ENCODE results near the gene BTBD16. TPM values are rescaled to one million over a fixed set of nuclear protein-coding genes. Genes with fewer than 3 reads are reported as not detected.

BTBD16 gene
- total RNA-seq, 1 donor from 2014 or later = not detected

DNA sequence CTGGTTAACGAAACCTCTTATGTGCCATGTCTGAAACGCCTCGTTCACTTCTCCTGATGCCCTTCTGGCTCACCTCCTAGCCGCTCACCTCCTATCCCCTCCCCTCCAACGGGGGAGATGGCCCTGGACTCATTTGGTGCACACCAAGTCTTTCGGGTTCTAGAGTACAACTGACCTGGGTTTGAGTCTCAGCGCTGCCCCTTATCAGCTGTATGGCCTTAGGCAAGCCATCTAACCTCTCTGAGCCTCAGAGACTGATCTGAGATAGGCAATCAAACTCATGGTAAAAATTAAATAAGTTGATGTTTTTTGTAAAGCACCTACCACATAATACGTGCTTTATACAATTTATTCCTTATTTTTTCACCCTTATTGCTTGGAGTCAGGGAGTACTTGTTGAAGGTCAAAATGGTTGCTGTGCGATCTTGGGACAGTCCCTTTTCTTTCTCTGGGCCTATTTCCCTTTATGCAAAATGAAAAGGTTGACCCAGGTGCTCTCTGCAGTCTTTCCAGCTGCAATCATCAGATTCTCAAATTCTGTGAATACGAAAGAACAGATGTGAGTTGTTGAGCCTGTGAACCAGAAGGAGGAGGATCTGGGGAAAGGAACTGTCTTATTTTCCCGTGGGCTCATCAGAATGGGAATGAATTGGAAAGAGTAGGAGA lies 72.2 kb downstream of the BTBD16 start:
- no peak for DNase-seq (ENCODE audit: low read depth, low spot score)

DNA sequence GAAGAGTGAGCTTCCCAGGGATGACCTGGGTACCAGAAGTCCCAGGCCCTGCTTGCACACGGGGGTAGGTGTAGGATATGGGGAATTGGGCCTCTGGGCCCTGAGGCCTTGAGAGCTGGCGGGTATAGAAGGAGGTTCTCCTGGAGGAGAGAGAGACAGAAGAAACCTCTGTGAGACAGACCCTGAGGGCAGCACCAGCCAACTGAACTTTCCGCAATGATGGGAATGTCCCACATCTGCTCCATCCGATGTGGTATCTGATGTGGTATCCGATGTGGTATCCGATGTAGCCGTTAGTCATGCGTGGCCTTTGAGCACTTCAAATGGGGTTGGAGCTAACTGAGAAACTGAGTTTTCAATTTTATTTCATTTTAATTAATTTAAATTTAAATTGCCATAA lies 72.8 kb downstream of the BTBD16 start:
- DNase-seq (ENCODE audit: low read depth, low spot score) = no peak

DNA sequence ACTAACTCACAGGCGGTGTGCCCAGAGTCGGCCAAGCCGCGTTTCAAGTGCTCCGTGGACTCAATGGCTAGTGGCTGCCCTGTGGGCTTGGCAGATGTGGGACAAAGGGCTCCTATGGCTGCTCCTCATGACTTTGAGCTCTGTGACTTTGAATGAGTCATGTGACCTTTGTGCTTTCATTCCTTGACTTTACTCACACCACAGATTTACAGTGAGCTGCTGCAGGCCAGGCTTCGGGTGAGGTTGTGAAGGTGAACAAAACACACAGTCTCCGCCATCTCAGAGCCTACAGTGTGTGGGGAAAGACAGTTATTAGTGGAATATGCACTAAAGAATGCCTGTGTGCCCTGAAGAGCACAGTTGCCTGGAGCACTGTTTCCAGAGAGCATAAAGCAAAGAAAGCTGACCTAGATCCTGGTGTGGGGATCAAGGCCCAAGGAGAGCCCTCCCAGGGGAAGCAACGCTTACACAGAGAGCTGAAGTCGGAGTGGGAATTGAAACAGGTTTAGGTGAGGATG lies 73.7 kb downstream of the BTBD16 start:
- no peak for DNase-seq (ENCODE audit: low read depth, low spot score)

DNA sequence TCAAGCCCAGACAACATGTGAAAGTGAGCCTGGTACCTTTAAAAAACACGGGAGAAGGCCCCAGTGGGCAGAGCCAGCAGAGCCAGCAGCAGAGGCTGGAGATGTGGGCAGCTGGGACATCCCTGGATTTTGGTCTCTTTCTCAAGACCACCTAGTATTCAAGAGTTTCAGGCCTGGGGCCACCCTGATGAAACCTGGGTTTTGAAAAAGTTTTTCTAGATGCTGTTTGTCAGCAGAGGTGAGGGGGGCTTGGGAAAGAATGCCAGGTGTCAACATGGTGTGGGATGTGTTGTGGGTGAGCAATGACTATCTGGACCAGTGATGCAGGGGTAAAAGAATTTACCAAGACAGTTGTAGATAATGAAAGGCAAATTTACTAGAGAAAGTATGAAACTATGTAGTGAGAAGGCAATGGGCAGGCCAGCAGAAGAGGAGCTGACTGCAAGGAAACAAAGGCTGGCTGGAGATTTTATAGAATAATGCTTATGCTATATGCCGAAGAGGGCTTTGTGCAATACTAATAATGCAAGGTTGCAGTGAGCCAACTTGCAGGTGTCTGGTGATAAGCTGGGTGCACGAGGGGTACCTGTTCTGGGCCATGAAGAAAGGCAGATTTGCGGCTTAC lies 75.3 kb downstream of the BTBD16 start:
- no peak for DNase-seq (ENCODE audit: low read depth, low spot score)

DNA sequence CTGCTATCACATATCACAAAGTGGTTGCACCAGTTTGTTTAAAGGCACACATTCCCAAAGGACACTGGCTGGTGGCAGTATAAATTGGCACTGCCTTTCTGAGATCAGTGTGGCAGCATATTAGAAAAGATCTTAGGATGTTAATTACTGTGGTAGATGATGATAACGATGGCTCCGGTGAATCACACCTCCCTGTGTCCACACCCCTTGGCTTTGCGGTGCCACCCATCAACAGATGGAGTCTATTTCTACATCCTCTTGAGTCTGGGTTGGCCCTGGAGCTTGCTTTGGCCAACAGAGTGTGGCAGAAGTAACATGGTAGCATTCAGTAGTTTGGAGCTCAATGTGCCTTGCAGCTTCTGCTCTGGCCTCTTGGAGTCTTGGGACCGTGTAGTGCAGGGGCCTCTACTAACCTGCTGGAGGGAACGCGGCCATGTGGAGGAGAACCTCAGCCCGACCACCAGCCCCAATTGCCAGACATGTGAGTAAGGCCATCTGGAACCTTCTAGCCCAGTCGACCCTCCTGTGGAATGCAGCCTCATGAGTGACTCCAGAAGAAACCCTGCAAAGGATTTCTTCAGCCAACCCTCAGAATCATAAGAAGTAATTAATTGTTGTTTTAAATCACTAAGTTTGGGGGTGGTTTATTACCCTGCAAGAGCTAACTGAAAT lies 76.2 kb downstream of the BTBD16 start:
- no peak for DNase-seq (ENCODE audit: low read depth, low spot score)

DNA sequence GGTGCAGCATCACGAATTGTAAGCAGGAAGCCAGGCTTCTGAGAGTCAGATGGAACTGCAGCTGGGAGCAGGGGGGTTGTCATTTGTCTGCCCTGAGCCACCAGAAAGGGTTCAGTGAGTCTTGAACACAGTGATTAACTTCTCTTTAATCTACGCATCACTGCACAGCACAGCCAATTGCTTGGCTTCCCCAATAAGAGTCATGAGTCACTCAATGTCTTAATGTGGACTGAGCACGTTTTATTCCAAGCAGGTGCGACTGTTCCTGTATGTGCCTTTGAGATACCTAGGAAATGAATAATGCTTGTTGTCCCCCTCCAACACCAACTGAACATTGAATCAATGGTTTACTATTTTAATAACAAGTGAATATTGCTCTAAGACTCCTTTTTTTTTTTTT lies 77.4 kb downstream of the BTBD16 start:
- DNase-seq (ENCODE audit: low read depth, low spot score) = no peak

DNA sequence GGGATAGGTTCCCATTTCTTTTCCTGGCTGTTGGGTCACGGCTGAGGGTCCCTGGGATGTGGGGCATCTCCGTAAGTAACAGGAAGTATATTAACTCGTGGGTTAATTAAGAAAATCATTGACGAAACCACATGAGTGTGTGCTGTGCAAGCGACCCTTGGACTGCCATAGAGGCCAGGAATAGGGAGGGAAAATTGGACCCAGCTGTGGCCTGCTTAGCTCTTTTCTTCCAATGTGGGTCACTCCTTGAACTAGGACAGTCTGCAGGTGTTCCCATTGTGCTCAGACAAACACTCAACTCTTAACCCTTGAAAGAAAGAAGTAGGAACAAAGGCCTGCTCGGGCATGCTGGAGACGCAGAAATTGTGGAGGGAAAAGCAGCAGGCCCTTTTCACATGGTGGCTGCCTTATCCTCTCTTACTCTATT lies 77.9 kb downstream of the BTBD16 start:
- DNase-seq (ENCODE audit: low read depth, low spot score) = no peak

DNA sequence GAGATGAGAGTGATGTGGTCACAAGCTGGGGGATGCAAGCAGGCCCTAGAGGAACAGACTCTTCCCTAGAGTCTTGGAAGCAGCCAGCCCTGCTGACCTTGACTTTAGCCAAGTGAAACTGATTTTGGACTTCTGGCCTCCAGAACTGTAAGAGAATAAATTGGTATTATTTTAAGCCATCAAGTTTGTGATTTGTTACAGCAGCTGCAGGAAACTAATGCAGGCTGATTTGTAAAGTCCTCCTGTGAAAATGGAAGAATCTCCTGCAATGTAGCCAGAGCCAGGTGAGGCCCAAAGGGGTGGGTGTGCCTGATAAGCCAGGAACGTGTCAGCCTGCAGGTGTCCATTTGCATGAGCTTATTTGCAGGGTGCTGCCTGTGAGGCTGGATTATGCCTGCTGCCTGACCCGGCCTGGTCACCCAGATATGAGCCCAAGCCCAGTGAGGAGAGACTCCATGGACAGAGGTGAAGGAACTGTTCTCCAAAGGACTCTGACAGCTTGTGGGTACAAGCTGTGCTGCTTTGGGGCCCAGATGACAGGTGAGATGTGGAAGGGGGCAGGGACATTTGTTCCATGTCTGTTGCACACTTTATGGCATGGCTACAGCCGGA lies 78.8 kb downstream of the BTBD16 start:
- no peak for DNase-seq (ENCODE audit: low read depth, low spot score)

DNA sequence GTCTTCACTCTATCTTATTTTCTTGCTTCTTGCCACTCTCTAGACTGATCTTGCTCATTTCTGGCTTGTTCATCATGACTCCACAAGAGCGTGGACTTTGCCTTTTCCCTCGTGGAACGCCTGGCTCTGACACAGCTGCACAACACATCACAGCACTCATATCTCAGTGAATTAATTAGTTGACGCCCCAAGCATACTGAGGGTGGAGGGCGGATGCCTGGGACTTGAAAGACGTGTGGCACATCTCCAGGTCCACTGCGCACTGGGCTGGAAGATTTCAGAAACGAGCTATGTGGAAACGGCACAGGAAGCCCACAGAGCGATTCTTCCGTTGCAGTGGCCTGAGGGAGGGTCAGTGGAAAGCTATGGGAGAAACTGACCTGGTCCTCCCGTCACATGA lies 79.8 kb downstream of the BTBD16 start:
- no peak for DNase-seq (ENCODE audit: low read depth, low spot score)

DNA sequence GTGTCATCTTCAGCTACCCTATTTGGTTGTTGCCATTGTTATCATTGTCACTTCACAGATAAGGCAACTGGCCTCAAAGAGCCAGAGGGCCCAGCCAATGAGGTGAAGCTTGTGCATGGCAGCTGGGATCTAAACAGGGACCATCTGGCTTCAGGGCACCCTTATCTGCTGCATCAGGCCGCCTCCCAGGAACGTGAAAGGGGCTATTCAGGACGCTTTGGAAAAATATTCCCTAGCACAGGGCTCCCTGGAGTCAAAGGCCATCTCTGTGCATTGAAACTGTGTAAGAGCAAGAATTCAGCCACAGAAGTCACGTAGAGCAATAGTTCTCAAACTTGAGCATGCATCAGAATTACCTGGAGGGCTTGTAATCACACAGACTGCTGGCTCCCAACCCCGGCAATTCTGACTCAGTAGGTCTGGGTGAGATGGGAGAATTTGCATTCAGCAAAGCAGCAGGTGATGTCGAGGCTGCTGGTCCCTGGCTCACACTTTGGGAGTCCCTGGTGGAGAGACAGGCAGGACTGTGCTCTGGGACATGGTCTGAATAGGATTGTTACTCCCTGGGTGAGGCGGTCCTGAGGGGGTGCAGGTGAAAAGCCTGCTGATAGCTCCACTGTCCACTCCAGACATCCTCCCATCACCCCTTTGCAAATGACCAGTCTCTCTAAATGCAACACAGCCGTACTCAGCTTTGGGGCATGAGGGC lies 81.9 kb downstream of the BTBD16 start:
- DNase-seq (ENCODE audit: low read depth, low spot score) = no peak

DNA sequence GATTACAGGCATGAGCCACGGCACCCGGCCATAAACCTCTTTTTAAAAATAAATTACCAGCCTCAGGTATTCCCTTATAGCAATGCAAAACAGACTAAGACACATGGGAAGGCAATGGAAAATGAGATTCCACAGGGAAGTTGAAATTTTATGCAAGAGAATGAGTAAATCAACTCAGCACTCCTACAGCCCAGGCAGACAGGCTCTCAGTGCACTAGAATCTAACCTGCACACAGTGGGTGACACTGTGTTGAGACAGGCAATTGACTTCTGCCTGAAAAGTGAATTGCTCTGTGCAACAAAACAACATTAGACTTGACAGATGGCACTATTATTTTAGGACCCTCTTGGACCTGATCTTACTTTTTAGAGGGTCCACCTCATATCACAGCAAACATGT lies 83.3 kb downstream of the BTBD16 start:
- DNase-seq (ENCODE audit: low read depth, low spot score) = no peak

DNA sequence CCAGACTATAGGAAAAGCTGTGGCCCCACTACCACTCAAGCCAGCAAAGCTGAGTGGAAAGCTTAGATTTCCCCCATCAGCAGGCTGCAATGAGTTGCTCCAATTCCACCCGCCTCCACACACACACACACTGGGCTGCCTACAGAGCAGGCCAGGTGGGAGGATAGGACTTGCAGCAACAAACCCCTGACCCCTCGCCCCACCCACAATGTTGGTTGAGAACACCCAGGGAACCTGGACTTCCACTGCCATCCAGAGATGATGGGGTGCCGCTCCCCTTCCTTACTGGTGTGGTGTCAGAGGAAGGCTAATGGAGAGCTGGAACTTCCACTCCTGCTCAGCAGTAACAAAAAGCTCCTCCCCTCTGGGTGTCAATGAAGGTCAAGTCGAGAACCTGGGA lies 86.6 kb downstream of the BTBD16 start:
- no peak for DNase-seq (ENCODE audit: low read depth, low spot score)

DNA sequence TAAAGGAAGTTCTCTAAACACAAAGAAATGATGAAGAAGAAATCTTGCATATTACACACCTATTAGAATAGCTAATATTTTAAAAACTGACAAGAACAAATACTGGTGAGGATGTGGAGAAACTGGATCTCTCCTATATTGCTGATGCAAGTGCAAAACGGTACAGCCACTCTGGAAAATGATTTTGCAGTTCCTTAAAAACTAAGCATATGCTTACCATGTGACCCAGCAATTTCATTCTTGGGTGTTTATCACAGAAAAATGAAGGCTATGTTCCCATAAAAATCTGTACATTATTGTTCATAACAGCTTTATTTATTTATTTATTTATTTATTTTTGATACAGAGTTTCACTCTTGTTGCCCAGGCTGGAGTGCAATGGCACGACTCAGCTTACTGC lies 88.5 kb downstream of the BTBD16 start:
- no peak for DNase-seq (ENCODE audit: low read depth, low spot score)

DNA sequence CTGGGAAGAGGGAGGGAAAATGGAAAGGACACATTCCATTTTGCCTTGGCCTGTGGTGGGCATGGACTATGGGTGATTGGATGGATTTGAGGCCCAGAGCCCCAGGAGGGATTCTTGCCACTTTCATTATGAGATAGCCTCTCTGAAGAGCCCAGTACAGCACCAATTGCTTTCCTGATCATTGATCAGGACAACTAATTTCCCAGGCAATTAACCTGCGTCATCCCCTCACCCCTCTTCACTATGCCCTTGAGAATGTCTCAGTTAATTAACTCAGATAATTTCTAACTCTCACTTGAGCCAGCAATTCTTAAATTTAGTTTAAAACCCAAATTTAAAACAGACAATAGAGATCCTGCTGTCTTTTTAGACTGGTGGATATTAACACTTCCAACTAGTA lies 90.0 kb downstream of the BTBD16 start:
- DNase-seq (ENCODE audit: low read depth, low spot score) = no peak

DNA sequence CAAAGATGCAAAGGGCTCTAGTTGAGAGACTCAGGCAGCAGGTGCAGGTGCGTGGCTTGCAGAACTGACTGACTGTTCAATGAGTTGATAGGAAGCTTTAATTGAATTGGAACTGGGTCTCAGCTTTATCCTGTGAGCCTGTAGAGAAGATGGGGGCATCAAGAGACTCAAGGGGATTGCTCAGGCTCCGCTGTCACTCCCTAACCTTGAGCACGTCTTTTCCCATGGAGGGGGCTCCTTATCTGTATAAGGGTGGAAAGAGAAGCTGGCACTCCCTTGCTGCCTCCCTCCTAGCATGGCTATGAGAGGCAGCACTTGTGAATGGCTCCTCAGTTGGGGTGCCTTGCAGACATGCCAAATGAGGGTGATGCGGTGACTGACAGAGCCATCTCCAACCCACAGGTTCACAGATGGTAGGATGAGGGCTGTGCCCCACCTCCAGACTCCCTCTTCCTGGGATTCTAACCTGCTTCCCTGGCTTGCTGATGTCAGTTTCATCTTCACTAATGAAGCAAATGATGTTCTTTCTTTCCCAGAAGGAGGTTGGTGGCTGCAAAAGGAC lies 91.0 kb downstream of the BTBD16 start:
- no peak for DNase-seq (ENCODE audit: low read depth, low spot score)

DNA sequence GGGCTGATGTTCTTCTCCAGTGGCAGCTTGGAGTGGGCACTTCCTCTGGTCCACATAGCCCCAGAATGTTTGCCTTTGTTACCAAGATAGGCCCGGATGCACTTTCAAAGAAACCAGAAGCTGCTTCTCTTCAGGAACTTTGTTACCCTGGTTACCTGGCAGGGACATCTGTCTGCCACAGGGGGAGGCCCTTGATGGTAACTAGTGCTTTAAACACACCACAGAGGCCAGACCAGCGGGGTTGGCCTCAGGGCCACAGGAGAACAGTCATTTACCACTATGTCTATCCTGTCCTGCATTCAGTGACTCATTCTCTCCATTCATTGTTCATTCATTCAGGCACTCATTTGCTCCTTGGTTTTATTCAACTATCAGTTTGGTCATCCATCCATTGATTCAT lies 91.5 kb downstream of the BTBD16 start:
- DNase-seq (ENCODE audit: low read depth, low spot score) = no peak

DNA sequence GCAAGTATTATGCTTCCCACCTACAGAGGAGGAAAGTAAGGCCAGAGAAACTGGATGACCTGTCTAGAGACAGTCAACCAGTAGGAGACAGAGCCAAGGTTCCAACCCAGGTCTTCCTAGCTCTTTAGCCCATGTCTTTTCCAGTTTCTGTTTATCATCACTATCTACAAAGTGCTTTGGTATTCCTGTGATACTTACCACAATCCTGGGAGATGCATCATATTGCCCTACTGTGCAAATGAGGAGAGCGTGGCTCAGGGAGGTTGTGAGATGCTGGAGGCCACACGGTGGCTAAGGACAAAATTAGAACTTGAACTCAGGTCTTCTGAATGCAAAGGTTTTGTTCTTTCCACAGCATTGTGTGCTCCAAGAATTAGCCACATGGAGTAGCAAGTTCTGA lies 92.2 kb downstream of the BTBD16 start:
- DNase-seq (ENCODE audit: low read depth, low spot score) = no peak

DNA sequence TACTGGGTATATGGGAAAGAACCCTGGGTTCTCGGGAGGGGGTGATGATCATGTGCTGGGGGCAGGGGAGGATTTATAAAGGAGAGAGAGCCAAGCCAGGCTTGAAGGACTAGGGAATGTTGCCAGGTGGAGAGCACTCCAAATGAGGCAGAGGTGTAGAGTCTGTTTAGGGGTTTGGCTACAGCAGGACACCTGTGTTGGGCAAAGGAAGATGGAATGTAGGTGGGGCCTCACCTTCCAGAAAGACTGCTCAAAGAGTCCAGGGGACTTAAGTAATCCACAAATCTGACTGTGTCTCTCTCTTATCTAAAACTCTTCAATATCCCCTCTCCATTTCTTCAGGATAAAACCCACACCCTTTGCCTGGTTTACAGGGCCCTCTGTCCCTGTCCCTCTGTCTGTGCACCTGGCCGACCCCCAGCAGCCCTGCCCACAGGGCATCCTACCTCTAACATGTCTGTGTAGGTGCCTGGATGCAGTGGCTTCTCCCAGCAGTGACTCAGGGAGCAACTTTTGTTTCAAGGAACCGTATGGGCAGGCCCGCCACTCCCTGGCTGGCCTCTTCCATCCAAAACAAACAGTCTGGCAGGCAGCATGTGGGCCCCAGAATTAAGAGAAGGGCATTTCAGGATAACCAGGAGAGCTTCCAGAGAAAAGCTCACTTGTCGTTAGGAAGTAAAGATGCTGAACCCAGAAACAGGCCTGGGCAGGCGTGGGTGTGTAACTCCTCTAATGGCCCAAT lies 92.8 kb downstream of the BTBD16 start:
- DNase-seq (ENCODE audit: low read depth, low spot score) = no peak

DNA sequence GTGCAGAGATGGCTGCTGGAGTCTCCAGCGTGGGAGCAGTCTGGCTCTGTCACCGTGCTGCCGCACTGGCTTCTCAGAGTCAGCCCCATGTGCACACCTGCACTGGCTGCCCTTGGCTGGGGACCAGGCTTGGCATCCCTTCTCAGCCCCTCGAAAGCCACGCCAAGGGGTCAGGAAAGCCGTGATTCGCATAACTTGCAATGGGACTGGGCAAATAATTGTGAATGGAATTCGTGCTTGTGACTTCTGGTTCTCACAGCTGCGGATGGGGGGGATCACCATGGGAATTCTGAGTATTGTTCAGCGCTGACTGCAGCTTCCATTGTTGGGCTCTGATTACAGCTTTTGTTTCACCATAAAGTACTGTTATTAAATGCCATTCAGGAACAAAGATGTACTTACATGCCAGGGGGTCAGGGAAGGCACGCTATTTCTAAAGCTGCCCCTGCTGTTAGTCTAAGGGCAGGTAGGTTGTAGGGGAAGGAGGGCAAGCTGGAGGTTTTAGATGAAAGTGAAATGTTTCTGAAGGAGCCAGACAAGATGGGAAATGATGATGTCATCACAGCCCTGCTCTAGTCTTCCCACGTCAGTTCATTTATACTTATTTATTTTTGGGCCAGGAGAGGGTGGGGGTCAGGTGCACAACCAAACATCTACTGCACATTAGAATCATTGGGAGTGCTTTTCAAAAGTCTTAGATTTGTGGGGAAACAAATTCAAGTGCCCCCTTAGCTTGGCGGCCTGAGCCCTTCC lies 97.6 kb downstream of the BTBD16 start:
- DNase-seq (ENCODE audit: low read depth, low spot score) = no peak

DNA sequence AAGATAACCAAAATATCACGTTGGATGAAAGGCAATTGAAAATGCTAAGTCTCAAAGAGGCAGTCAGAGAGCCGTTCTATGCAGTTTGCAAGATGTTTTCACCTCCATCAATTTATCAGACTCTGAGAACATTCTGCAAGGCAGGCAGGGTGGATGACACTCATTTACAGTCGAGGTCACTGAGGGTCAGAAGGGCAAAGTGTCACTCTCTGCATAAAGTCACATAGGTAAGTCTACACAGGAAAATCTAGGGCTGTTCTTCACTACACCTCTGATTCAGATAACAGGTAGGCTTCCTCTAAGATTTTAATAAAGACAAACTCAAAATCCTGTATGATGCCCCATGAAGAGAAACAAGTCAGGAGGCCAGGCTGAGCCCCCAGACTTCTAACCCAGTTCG lies 102.0 kb downstream of the BTBD16 start:
- DNase-seq (ENCODE audit: low read depth, low spot score) = no peak

Data from pulmonary artery endothelial cell (primary cell).